Neutrophil (primary cell): ENCODE results near the gene HLA-E.
A peak's percentile ranks its signal among the peaks of the same experiment; 100 is the strongest.
"Not testable (repeated sequence)": the region's sequence is repeated elsewhere in the genome, so short reads cannot be mapped to it uniquely, and the experiment has no call there.

Experiments used
- H3K27ac ChIP-seq: fragments of 200-600 bp; sonication (generic); 2 replicates; pipeline ENCODE4 v1.5.1; 2016; ENCODE audit warnings: mild to moderate bottlenecking, moderate library complexity
- H3K27me3 ChIP-seq: fragments of 200-600 bp; sonication (generic); 2 replicates; pipeline ENCODE4 v1.6.0; 2016; ENCODE audit warnings: mild to moderate bottlenecking
- H3K36me3 ChIP-seq: fragments of 200-600 bp; sonication (generic); 2 replicates; pipeline ENCODE4 v1.5.1; 2017
- H3K4me1 ChIP-seq, 2 experiments: fragments of 200-600 bp in 1 of 2; sonication (generic) in 1 of 2; 1 replicate in 1 of 2; 2 replicates in 1 of 2; pipeline versions ENCODE4 v1.5.1 to v1.6.1; 2013 to 2016; ENCODE audit warnings: low read depth in 1 of 2, low read length in 1 of 2, mild to moderate bottlenecking in 1 of 2, moderate library complexity in 1 of 2; ENCODE audit not compliant: control insufficient read depth in 1 of 2, insufficient read depth in 1 of 2
- H3K4me3 ChIP-seq, 2 experiments: fragments of 200-600 bp in 1 of 2; sonication (generic) in 1 of 2; 1 replicate in 1 of 2; 2 replicates in 1 of 2; pipeline ENCODE4 v1.5.1; 2013 to 2016; ENCODE audit warnings: low read depth in 1 of 2, low read length in 1 of 2, mild to moderate bottlenecking in 1 of 2, moderate library complexity in 1 of 2
- H3K9me3 ChIP-seq: fragments of 200-600 bp; sonication (generic); 2 replicates; pipeline ENCODE4 v1.5.1; 2016
- TF ChIP-seq, protein P1 (sequence below): fragments of 200-600 bp; sonication (generic); IDR thresholded peaks from 2 replicates; pipeline ENCODE4 v1.5.1; 2016; ENCODE audit warnings: antibody characterized with exemption

The HLA-E gene

GRCh38 chr6:30490026-30490876 lies 942 bp downstream of the HLA-E start:
- Histone ChIP-seq H3K27me3 (no peaks in the 10 kb centered on the region), H3K36me3 (peaks cover 53% of the 10 kb centered on the region), H3K9me3 (peaks cover 4% of the 10 kb centered on the region), H3K27ac (peak overlapping the region; percentile 98), H3K4me3 (peak overlapping the region; percentile 94 to 100), H3K4me1 (peaks cover 61 to 66% of the 10 kb centered on the region in 2 experiments)
- TF ChIP-seq, protein P1, sequence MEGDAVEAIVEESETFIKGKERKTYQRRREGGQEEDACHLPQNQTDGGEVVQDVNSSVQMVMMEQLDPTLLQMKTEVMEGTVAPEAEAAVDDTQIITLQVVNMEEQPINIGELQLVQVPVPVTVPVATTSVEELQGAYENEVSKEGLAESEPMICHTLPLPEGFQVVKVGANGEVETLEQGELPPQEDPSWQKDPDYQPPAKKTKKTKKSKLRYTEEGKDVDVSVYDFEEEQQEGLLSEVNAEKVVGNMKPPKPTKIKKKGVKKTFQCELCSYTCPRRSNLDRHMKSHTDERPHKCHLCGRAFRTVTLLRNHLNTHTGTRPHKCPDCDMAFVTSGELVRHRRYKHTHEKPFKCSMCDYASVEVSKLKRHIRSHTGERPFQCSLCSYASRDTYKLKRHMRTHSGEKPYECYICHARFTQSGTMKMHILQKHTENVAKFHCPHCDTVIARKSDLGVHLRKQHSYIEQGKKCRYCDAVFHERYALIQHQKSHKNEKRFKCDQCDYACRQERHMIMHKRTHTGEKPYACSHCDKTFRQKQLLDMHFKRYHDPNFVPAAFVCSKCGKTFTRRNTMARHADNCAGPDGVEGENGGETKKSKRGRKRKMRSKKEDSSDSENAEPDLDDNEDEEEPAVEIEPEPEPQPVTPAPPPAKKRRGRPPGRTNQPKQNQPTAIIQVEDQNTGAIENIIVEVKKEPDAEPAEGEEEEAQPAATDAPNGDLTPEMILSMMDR = no peak

GRCh38 chr6:30491291-30491953 lies 2.1 kb downstream of the HLA-E start:
- Histone ChIP-seq H3K27ac (peak overlapping the region; percentile 98), H3K36me3 (peaks cover 53% of the 10 kb centered on the region), H3K4me3 (peak overlapping the region; percentile 94 to 100), H3K4me1 (peaks cover 73 to 77% of the 10 kb centered on the region in 2 experiments)
- H3K9me3 ChIP-seq, H3K27me3 ChIP-seq: not testable (repeated sequence)

DNA sequence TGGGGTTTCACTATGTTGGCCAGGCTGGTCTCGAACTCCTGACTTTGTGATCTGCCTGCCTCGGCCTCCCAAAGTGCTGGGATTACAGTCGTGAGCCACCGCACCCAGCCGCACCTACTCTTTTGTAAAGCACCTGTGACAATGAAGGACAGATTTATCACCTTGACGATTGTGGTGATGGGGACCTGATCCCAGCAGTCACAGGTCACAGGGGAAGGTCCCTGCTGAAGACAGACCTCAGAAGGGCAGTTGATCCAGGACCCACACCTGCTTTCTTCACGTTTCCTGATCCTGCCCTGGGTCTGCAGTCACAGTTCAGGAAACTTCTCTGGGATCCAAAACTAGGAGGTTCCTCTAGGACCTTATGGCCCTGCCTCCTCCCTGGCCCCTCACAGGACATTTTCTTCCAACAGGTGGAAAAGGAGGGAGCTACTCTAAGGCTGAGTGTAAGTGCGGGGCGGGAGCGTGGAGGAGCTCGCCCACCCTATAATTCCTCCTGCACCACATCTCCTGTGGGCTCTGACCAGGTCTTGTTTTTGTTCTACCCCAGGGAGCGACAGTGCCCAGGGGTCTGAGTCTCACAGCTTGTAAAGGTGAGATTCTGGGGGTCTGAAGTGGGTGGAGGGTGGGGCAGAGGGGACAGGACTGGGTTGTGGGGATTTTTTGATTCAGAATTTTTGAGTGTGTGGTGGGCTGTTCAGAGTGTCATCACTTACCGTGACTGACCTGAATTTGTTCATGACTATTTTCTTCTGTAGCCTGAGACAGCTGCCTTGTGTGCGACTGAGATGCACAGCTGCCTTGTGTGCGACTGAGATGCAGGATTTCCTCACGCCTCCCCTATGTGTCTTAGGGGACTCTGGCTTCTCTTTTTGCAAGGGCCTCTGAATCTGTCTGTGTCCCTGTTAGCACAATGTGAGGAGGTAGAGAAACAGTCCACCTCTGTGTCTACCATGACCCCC lies 3.0 kb downstream of the HLA-E start:
- H3K27ac ChIP-seq = peak overlapping the region; percentile 98

DNA sequence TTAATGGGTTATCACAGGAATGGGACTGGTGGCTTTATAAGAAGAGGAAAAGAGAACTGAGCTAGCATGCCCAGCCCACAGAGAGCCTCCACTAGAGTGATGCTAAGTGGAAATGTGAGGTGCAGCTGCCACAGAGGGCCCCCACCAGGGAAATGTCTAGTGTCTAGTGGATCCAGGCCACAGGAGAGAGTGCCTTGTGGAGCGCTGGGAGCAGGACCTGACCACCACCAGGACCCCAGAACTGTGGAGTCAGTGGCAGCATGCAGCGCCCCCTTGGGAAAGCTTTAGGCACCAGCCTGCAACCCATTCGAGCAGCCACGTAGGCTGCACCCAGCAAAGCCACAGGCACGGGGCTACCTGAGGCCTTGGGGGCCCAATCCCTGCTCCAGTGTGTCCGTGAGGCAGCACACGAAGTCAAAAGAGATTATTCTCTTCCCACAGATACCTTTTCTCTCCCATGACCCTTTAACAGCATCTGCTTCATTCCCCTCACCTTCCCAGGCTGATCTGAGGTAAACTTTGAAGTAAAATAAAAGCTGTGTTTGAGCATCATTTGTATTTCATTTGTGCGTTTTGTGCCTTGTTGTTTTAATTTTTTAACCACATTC lies 4.4 kb downstream of the HLA-E start:
- Histone ChIP-seq H3K9me3 (peaks cover 4% of the 10 kb centered on the region), H3K4me1 (peaks cover 76 to 81% of the 10 kb centered on the region in 2 experiments), H3K36me3 (peaks cover 53% of the 10 kb centered on the region), H3K27me3 (no peaks in the 10 kb centered on the region), H3K4me3 (peak overlapping the region; percentile 94 to 100), H3K27ac (peak overlapping the region; percentile 98)
- TF ChIP-seq, protein P1 = no peak

More for the DNA sequence above, 3.0 kb downstream of the HLA-E start:
- TF ChIP-seq, protein P1 = no peak
- Histone ChIP-seq H3K4me3 (peak overlapping the region; percentile 94 to 100), H3K9me3 (peaks cover 4% of the 10 kb centered on the region), H3K36me3 (peaks cover 53% of the 10 kb centered on the region), H3K27me3 (no peaks in the 10 kb centered on the region), H3K4me1 (peaks cover 81 to 86% of the 10 kb centered on the region in 2 experiments)

- Histone ChIP-seq H3K27ac (peak overlapping the region; percentile 98), H3K36me3 (peaks cover 53% of the 10 kb centered on the region), H3K4me1 (peaks cover 73 to 79% of the 10 kb centered on the region in 2 experiments), H3K9me3 (peaks cover 4% of the 10 kb centered on the region), H3K4me3 (peak overlapping the region in 1 of 2 experiments; percentile 94), H3K27me3 (no peaks in the 10 kb centered on the region)
- TF ChIP-seq, protein P1 = no peak
Measured at GRCh38 chr6:30494291-30494861, 5.1 kb downstream of the HLA-E start.

- Histone ChIP-seq H3K36me3 (peaks cover 47% of the 10 kb centered on the region), H3K27ac (peak overlapping the region; percentile 98), H3K4me1 (peaks cover 75 to 79% of the 10 kb centered on the region in 2 experiments), H3K4me3 (peak overlapping the region in 1 of 2 experiments; percentile 94)
- H3K9me3 ChIP-seq, H3K27me3 ChIP-seq: not testable (repeated sequence)
Measured at GRCh38 chr6:30495060-30495459, 5.8 kb downstream of the HLA-E start.
